Measurements from ENCODE around the gene NEK3. TPM values are rescaled to one million over a fixed set of nuclear protein-coding genes. Genes with fewer than 3 reads are reported as not detected.
"Not testable (repeated sequence)": the region's sequence is repeated elsewhere in the genome, so short reads cannot be mapped to it uniquely, and the experiment has no call there.

NEK3 gene
- total and polyA plus RNA-seq, 11 donors = 2.3 to 10.7 (median 5.8) TPM

DNA sequence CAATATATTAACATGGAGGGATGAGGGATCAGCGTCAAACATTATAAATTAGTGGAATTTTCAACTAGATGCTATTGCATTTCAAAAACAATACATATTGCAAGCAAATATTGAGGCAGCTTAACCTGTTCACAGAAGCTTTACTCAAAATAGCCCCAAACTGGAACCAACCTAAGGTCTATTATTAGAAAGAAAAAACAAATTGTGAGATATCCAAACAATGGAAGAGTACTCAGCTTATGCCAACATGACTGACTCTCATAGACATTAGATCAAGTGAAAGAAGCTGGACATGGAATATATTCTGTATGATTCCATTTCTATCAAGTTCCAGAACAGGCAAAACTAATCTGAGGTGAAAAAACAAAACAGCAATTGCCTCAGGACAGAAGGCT is 27.6 kb upstream of the NEK3 start:
- TF ChIP-seq POLR2A (IDR thresholded peaks at IDR 0.05) = no peak
- TF ChIP-seq, protein P1, sequence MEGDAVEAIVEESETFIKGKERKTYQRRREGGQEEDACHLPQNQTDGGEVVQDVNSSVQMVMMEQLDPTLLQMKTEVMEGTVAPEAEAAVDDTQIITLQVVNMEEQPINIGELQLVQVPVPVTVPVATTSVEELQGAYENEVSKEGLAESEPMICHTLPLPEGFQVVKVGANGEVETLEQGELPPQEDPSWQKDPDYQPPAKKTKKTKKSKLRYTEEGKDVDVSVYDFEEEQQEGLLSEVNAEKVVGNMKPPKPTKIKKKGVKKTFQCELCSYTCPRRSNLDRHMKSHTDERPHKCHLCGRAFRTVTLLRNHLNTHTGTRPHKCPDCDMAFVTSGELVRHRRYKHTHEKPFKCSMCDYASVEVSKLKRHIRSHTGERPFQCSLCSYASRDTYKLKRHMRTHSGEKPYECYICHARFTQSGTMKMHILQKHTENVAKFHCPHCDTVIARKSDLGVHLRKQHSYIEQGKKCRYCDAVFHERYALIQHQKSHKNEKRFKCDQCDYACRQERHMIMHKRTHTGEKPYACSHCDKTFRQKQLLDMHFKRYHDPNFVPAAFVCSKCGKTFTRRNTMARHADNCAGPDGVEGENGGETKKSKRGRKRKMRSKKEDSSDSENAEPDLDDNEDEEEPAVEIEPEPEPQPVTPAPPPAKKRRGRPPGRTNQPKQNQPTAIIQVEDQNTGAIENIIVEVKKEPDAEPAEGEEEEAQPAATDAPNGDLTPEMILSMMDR (IDR thresholded peaks at IDR 0.05) = no peak
- peak overlapping the region in 1 of 12 donors; percentile 5 for H3K4me3 ChIP-seq
- WGBS, 4 donors = 86 to 100% (median 91%) methylated on average over 1 of the region's 1 CpG
- ATAC-seq = peak in 3 of 4 donors; percentile 24 to 59 (median 52)
- H3K27ac ChIP-seq = peak overlapping the region in 10 of 12 donors; percentile 1 to 78 (median 56)
- H3K4me1 ChIP-seq = peaks cover 0 to 22% (median 8%) of the 10 kb centered on the region in 12 donors
- H3K9me3 ChIP-seq = no peaks in the 10 kb centered on the region
- DNase-seq = no peak
- peaks cover 0 to 64% (median 51%) of the 10 kb centered on the region in 9 donors for H3K36me3 ChIP-seq
- intact Hi-C loops (cut with DNase I) = no loop called here
- H3K27me3 ChIP-seq = no peaks in the 10 kb centered on the region

DNA sequence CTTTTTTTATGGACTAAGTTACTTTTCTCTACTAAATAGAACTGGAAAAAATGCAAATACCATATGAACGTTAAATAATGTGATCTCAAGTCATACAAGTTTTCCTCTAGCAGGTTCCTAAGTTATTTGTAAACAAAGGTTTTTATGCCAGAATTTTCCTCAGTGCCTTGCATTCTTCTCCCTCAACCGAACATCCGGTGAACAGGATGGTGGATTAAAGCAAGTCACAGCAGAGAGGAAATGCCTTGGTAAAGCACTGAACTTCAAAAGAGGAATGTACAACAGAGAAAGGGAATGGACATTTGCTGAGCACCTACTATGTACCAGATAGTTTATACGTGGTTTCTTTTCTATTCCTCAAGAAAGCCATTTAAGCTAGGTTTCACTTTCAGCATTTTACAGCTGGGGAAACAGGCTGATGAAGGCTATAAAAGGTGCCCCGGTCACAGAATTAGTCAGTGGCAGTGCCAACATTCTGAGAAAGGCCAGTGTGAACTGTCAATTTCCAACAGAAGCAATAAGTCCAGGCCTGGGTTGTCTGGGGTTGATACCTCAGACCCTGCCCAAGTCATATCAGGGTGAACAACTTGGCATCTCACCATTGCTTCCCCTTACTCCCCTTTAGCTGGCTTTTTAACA is 22.0 kb upstream of the NEK3 start:
- H3K27me3 ChIP-seq; H3K4me3 ChIP-seq; ATAC-seq; DNase-seq; intact Hi-C loops (cut with DNase I); H3K9me3 ChIP-seq; H3K4me1 ChIP-seq: not testable (repeated sequence)
- Histone ChIP-seq H3K36me3 (peaks cover 0 to 97% (median 71%) of the 10 kb centered on the region in 9 donors), H3K27ac (peak overlapping the region in 2 of 12 donors; percentile 40 to 47)
- 58 to 67% (median 61%) methylated on average over 5 of the region's 5 CpGs for WGBS, 4 donors

DNA sequence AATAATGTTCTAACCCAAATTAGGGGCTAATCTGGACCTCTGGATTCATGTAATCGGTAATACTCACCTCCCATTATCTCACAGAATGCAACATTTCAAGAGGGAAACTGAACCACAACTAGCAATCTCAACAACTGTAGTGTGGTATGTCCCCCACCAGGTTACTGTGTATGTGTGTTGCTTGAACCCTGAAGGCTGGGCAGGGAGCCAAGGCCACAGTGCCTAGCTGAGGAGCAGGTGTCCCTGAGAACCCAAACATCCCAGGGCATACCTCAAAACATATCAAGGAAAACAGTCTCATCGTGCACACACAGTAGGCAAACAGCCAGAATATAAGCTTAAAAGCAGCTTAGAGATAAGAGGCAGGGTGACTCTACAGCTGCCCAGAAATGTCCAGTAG is 20.5 kb upstream of the NEK3 start:
- intact Hi-C loops (cut with DNase I) = no loop called here
- TF ChIP-seq, protein P1 (IDR thresholded peaks at IDR 0.05) = no peak
- TF ChIP-seq POLR2A (IDR thresholded peaks at IDR 0.05) = no peak
- H3K4me1 ChIP-seq = peaks cover 0 to 6% (median 0%) of the 10 kb centered on the region in 12 donors
- no peak overlapping the region for H3K4me3 ChIP-seq
- H3K27ac ChIP-seq = no peak overlapping the region
- no peak for DNase-seq
- 60 to 79% (median 69%) methylated on average over 2 of the region's 2 CpGs for WGBS, 4 donors
- H3K9me3 ChIP-seq = no peaks in the 10 kb centered on the region
- ATAC-seq = no peak
- H3K36me3 ChIP-seq = peaks cover 0 to 97% (median 70%) of the 10 kb centered on the region in 9 donors
- no peaks in the 10 kb centered on the region for H3K27me3 ChIP-seq

DNA sequence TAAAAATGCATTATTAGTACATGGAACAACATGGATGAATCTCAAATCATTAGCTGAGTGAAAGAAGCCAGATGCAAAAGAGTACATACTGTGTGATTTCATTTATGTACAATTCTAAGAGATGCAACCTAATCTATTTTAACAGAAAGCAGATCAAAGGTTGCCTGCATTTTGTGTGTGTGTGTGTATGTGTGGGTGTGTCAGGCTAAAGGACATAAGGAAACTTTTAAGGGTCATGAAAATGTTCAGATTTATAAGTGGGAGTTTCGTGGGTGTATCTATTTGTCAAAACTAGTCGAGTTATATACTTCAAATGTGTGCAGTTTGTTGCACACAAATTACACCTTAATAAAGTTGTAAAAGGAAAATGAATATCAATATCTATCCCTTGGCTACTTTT is 17.9 kb upstream of the NEK3 start:
- no peak overlapping the region for H3K4me3 ChIP-seq
- 88 to 94% (median 92%) methylated on average over 2 of the region's 2 CpGs for WGBS, 4 donors
- ATAC-seq = no peak
- H3K36me3 ChIP-seq = peaks cover 0 to 95% (median 52%) of the 10 kb centered on the region in 9 donors
- TF ChIP-seq, protein P1 (IDR thresholded peaks at IDR 0.05) = no peak
- no peak for TF ChIP-seq POLR2A (IDR thresholded peaks at IDR 0.05)
- no peak overlapping the region for H3K27ac ChIP-seq
- no peaks in the 10 kb centered on the region for H3K27me3 ChIP-seq
- H3K9me3 ChIP-seq = no peaks in the 10 kb centered on the region
- intact Hi-C loops (cut with DNase I) = no loop called here
- H3K4me1 ChIP-seq = peaks cover 0 to 10% (median 0%) of the 10 kb centered on the region in 12 donors
- DNase-seq = no peak

DNA sequence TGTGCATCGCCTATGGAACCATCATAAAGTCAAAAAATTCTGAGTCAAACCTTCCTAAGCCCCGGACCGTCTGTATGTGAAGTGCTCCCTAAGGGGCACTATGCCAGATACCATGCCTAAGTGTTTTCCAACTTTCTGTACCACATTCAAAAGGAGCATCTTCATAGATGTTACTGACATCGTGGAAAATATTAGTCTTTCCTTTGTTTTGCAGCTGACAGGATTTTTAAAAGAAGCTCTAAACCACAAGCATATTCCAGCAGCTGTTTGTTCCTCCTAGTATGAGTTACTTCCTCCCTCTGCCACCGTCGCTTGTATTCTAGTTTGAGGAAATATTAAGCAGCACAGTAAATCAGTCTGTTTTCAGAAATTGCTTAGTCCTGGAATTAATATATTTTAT is 14.6 kb upstream of the NEK3 start:
- H3K9me3 ChIP-seq; H3K4me1 ChIP-seq; H3K27me3 ChIP-seq; intact Hi-C loops (cut with DNase I); H3K4me3 ChIP-seq; DNase-seq: not testable (repeated sequence)
- Histone ChIP-seq H3K36me3 (peaks cover 0 to 99% (median 48%) of the 10 kb centered on the region in 9 donors), H3K27ac (peak overlapping the region in 1 of 12 donors; percentile 4)
- 74 to 85% (median 82%) methylated on average over 6 of the region's 6 CpGs for WGBS, 4 donors
- peak in 2 of 4 donors; percentile 42 to 61 for ATAC-seq
